GM19043 (cell line): ENCODE data around the gene SLC37A3.

ENCODE experiments used
- ATAC-seq: cut with Tn5 transposase; IDR thresholded peaks from one replicate; pipeline ENCODE4 v1.9.1; 2021; ENCODE audit warnings: low read depth; ENCODE audit not compliant: unreplicated experiment

SLC37A3 gene

GRCh38 chr7:140402178-140402835, 4.0 kb upstream of the SLC37A3 start:
- no peak for ATAC-seq

- ATAC-seq = no peak
Observed at GRCh38 chr7:140400381-140400780, 2.1 kb upstream of the SLC37A3 start.

DNA sequence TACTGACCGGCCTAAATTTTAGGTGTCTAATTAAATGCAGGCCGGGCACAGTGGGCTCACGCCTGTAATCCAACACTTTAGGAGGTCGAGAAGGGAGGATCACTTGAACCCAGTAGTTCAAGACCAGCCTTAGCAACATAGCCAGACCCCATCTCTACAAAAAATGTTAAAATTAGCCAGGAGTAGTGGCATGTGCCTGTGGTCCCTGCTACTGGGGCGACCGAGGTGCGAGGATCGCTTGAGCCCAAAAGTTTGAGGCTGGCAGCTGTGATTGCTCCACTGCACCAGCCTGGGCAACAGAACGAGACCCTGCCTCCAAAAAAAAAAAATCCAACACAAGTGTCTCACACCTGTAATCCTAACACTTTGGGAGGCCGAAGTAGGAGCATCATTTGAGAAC, 491 bp upstream of the SLC37A3 start:
- ATAC-seq = no peak

DNA sequence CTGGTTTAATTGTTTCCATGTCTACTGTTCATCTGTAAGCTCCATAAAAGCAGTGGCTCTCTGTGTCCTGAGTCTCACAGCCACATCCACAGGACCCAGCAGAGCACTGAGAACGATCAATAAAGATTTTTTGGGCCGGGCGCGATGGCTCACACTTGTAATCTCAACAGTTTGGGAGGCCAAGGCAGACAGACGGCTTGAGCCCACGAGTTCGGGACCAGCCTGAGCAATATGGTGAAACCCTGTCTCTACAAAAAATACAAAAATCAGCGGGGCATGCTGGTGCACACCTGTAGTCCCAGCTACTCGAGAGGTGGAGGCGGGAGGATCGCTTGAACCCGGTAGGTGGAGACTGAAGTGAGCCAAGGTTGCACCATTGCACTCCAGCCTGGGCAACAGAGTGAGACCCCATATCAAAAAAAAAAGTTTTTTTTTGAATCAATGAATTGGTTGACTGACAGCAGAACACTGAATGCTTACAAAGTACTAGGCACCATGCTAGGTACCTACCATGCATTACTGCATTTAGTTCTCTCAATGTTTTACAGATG, 4.5 kb downstream of the SLC37A3 start:
- no peak for ATAC-seq

- no peak for ATAC-seq
Observed at GRCh38 chr7:140391634-140392033, 6.7 kb downstream of the SLC37A3 start.

DNA sequence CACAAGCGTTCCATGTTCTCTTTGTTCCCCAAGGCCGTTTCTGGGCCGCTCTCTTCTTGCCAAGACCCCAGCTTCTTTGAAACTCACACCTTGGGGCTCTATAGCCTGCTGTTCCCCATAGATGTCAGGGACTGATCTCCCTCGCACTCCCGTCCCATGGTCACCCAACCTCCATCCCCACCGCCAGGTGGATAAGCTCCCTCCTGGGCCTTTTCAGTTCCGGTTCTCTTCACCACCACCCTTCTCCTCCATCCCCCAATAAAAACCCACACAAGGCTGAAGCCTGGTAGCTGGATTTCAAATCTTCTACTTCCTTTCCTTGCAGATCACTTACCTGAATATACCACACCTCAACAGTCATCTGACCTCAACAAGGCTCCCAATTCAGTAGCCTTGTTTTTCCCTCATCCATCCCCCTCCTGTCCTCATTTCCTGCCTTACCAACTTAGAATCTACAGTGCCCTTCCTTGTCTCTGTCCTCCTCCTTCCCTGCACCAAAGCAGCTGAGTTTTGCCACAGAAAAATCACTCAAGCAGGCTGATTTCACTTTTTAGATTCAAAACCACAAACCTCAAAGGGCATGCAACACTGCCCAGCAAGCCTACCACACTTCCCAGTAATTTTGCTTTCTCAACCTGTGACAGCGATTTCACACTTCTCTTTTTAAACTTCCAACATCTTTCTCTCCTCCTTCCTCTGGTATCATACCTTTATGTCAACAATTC, 7.7 kb downstream of the SLC37A3 start:
- peak; percentile 63 for ATAC-seq

DNA sequence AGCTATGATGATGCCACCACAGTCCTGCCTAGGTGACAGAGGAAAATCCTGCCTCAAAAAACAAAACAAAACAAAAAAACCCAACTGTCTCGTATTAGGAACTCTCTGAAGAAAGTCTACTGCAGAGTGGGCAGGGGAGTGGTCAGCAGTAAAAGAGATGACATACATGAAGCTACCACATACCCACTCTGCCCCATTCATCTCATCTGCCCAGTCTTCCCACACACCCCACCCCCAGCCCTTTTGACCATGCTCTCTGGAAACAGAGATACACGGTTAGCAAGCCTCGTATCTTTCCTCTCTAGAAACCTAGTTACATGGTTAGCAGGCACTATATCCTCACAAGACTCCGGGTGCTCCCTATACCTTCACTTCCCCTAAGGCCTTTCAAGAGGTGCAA, 8.3 kb downstream of the SLC37A3 start:
- ATAC-seq = peak; percentile 10

GRCh38 chr7:140389445-140389844, 8.9 kb downstream of the SLC37A3 start:
- ATAC-seq = no peak

- ATAC-seq = no peak
Observed at GRCh38 chr7:140384894-140385545, 13.3 kb downstream of the SLC37A3 start.

DNA sequence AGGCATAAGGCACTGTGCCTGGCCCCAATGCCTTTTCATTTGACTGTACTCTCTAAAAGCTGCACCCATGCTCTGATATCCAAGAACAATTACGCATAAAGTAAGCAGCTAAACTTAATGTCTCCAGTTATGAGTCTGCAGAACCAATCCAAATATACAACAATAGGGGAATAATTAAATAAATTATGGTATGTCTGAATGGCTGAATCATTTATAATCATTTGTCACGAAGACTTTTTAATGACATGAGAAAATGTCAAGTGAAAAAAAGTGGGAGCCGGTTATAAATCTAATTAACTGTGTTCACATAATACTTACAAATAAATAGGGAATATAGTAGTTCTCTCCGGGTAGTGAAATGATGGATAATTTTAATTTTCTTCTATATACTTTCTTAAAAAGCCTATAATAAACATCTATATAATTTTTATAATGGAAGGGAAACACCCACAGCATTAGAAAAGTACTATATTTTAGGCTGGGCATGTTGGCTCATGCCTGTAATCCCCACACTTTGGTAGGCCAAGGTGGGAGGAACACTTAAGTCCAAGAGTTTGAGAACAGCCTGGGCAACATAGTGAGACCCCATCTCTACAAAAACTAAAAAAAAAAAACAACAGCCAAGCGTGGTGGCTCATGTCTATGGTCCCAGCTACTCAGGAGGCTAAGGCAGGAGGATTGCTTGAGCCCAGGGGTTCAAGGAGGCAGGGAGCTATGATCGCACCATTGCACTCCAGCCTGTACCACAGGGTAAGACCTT, 14.2 kb downstream of the SLC37A3 start:
- no peak for ATAC-seq

DNA sequence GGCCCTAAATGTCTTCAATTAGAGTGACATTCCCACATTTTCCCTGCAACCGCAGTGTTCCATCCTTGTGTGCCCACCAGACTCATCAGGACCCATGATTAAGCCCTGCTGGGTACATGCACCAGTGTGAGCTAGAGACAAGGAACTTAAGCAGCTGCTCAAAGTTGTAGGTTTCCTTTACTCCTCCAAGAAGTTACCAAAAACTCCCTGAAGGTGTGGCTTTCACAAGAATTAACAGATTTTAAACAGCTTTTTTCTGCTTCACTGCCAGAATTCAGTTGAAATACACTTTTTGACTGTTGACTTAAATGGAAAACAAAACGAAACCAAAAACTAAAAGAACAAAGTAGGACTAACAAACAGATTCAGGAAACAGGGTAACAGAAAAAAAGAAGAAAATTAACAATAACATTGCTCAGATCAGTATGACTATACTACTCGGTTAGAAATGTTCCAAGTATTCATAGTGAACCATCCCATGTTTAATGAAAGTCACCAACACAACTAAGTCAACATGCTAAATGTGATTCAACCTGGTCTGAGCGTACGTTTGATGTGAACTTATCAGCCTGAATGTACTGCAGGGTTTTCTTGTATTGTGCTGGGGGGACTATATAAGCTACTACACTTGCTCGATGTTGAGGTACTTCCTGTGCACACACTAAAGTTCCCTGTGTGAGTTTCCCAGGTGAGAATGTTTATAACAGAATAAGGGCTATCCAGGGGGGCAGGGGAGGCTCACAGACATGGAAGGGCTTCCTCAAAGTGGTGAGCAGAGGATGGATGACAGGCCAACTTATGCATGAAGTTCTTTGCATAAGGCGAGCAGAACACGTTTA, 22.2 kb downstream of the SLC37A3 start:
- no peak for ATAC-seq

DNA sequence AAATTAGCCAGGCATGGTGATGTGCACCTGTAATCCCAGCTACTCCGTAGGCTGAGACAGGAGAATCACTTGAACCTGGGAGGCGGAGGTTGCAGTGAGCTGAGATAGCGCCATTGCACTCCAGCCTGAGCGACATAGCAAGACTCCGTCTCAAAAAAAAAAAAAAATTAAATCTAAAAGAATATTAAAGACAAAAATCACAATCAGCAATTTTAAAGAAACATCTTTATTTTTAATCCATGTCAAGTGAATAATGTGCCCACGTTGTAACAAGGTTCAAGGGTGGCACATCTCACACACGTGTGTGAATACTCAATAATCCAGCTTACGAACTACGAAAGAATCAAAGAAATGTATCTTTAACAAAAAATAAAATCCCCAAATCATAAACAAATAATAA, 23.0 kb downstream of the SLC37A3 start:
- ATAC-seq = no peak

- ATAC-seq = no peak
Observed at GRCh38 chr7:140369294-140369693, 29.0 kb downstream of the SLC37A3 start.

DNA sequence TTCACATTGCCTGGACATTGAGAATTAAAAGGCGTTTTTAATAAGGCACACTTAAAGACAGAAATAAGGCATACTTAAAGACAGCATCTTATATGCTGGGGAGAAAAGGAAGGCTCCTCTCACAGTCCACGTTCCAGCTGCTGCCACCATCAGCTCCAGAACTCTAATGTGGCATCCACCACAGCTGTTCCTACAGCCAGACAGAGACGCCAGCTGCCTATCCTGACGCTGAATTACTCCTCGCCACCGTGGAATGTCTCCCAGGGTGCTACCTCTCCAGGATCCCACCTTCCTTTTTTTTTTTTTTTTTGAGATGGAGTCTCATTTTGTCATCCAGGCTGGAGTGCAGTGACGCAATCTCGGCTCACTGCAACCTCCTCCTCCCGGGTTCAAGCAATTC, 30.8 kb downstream of the SLC37A3 start:
- ATAC-seq = no peak

- ATAC-seq = no peak
Observed at GRCh38 chr7:140364819-140365218, 33.5 kb downstream of the SLC37A3 start.

DNA sequence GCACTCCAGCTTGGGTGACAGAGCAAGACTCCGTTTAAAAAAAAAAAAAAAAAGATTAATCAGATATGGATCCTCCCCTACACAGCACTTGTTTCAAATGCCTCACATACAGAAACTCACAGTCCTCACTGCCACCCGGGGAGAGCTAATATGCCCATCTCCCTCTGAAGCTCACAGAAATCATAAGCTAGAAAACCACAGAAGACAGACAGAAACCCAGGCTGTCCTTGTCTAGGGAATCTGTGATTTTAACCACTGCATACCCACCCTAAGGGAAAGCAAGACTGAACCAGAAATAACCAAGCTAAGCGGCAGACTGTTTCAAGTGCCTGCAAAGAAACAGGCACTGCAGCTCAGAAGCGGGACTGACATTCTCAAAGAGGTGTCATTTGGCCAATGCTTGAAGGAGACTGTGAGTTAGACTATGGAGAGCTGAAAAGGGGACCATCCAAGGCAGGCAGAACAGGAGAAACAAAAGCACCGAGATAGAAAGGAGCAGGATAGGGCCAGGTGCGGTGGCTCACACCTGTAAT, 37.6 kb downstream of the SLC37A3 start:
- no peak for ATAC-seq

DNA sequence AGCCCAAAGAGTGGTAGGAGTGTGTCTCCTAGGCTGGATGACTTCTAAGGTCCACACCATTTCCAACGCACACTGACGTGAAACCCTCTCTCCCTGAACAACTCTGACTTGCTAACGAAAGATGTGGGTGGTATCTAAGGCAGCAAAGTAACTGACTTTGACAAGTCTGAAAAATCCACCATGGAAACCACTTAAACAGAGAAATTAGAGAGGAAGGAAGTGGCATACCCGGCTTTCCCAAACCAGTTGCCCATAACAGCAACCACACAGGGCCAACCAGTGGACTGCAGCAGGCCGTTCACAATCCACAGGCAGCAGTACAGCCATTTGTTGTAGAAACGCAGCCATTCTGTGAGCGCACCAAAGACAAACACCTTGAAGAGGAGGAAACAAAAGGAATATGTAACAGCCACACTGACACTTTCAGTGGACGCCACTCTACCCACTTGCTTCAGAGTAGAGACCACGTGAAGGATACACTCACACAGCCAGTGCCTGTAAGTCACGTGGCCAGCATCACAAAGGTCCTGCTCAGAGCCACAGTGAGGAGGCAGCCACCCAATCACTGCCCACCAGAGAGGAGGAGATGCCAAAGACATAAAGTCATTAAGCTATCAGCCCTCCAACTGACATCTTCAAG, 39.8 kb downstream of the SLC37A3 start:
- ATAC-seq = no peak

GRCh38 chr7:140358024-140358411, 40.3 kb downstream of the SLC37A3 start:
- ATAC-seq = no peak

DNA sequence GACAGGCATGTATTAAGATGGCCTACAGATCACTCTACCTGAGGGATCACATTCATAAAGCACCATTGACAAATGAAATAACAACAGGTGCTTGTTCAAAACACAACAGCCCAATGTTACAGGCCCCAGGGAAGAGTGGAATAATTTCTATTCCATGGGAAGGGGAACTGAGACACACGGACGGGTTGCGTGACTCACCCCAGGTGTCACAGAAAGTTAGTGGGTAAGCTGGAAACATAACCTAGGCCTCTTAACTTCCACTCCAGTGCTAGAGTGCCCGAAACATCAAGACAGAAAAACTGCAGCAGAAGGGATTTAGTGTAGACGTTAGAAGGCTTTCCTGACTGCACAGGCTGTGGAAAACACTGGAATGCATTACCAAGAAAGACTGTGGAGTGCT, 48.3 kb downstream of the SLC37A3 start:
- no peak for ATAC-seq
